GM12874 (cell line): Measurements from ENCODE around the gene DBH.

Experiments used
- CTCF ChIP-seq: IDR thresholded peaks from 2 replicates; pipeline ENCODE4 v1.5.1; 2011; ENCODE audit warnings: low read depth, mild to moderate bottlenecking, control low read depth, low read length, moderate library complexity; ENCODE audit not compliant: insufficient read depth

The DBH gene

GRCh38 chr9:133627341-133627740, 8.8 kb upstream of the DBH start:
- TF ChIP-seq CTCF: no peak

- no peak for TF ChIP-seq CTCF
Measured at GRCh38 chr9:133628766-133629165, 7.4 kb upstream of the DBH start.

DNA sequence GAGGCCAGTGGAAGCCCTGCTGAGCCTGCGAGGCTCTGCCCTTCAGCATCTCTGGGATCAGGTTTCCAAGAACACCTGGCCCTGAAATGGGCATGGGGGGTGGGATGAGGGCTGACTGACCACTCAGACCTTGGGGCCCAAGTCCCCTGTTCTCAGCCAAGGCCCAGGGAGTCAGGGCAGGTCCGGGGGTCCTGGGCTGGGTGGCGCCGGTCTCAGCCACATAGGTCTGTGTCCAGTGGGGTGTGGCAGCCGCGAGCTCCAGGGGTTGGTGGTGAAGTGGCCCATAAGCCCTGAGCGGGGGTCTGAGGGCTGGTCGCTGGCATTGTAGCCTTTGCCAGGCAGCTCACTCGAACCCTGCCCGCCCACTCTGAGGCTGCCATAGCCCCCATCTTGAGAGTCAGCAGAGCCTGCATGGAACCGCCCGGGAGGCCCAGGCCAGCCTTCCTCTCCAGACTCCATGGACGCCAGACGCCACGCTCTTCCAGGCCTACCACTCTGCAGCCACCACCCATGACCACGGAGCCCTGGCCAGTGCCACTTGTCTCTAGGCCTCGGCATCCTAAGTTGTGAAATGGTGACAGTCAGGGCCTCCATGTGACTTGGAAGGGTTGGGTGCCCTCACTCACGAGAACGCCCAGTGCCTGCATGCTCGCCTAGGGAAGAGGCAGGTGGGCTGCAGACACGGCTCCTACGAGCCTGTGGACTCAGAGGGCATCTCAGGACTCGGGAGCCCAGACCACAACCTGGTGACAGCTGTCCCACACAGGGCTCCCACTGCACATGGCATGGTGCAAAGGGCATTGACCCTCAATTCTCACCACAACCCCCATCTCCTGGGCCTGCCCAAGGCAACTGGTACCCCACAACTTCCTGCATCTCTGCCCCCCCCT, 6.7 kb upstream of the DBH start:
- no peak for TF ChIP-seq CTCF

- no peak for TF ChIP-seq CTCF
Measured at GRCh38 chr9:133631111-133631510, 5.1 kb upstream of the DBH start.

DNA sequence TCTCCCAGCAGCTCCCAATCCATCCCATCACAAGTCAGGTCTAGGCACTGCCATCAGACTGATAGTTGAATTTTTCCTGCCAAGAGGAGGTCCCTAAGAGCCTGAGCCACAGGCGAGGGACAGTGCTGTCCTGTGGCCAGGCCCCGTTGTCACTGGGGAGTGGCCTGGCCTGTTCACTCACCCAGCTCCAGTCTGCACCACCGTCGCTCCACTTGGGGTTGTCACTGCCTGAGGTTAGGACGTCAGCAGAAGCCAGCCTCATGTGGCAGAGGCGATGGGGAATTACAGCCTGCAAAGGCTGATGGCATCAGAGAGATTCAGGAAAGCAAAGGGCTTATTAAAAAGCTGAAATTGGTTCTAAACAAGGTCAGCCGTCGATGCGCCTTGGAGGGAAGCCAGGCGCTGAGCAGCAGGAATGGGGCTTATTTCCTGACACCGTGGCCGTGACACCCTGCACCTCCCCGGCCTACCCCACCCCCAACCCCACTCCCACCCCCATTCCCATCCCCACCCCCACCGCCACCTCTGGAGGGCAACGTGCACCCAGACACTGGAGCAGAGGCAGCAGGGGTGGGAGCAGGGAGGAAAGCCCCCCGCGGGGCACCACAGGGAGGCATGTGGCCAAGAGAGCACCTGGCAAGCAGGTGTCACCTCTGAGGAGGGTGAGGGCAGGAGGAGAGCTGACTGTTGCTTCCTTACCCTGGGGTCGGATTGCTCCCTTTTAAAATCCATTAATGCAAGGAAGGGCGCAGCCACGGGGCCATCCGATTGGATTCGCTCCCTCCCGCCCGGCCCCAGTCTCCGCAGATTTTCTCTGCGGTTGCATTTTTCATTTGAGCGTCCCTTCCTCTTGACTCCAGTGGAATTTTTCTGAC, 3.1 kb upstream of the DBH start:
- TF ChIP-seq CTCF: no peak

DNA sequence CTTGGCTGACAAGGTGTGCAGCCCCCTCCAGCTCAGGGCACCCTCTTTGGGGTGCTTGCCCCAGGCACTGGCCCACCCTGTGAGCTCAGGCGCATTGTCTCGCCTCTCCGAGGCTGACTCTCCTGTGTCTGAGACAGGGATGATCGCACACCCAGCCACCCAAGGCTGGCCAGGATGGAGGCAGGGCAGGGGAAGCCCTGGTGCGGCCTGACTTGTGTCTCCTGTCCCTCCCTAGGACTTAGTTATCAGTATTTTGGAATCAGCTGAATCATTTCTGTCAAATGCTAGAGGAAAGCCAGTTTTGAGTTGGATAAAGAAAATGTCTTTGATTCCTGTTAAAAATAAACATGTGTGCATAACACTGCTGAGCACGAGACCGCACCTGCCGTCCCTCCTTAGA, 2.5 kb upstream of the DBH start:
- TF ChIP-seq CTCF: no peak

GRCh38 chr9:133634081-133634691, 2.0 kb upstream of the DBH start:
- TF ChIP-seq CTCF: no peak
